Measurements from ENCODE around the gene CIART. TPM values are rescaled to one million over a fixed set of nuclear protein-coding genes. Genes with fewer than 3 reads are reported as not detected.
"Not testable (repeated sequence)": the region's sequence is repeated elsewhere in the genome, so short reads cannot be mapped to it uniquely, and the experiment has no call there.

CIART gene
- total RNA-seq, 2 experiments from 2014 or later, result 4.0 to 4.5 TPM

GRCh38 chr1:150302902-150303301 is 20.5 kb downstream of the CIART start:
- Mint-ChIP-seq H3K4me3 (no peak overlapping the region), H3K4me1 (ENCODE audit: low read depth) (peaks cover 4% of the 10 kb centered on the region), H3K36me3 (ENCODE audit: low read depth) (peaks cover 66% of the 10 kb centered on the region), H3K27ac (no peak overlapping the region), H3K9me3 (no peaks in the 10 kb centered on the region), H3K27me3 (no peaks in the 10 kb centered on the region)
- DNase-seq (no peak), ATAC-seq (ENCODE audit: poor library complexity) (no peak)
- Histone ChIP-seq H3K9me3 (ENCODE audit: control insufficient read depth in 1 of 2, insufficient read depth in 1 of 2, low read length in 2 of 2) (no peaks in the 10 kb centered on the region), H3K4me1 (ENCODE audit: insufficient read depth, low read length) (no peaks in the 10 kb centered on the region), H3K27ac (ENCODE audit: low read depth in 1 of 2, low read length in 2 of 2) (no peak overlapping the region), H3K27me3 (ENCODE audit: control insufficient read depth in 1 of 2, insufficient read depth in 2 of 2, low read length in 2 of 2) (no peaks in the 10 kb centered on the region), H3K36me3 (ENCODE audit: insufficient read depth, low read length) (peaks cover 34% of the 10 kb centered on the region), H3K4me3 (ENCODE audit: low read length) (no peak overlapping the region)
- TF ChIP-seq, protein P1, sequence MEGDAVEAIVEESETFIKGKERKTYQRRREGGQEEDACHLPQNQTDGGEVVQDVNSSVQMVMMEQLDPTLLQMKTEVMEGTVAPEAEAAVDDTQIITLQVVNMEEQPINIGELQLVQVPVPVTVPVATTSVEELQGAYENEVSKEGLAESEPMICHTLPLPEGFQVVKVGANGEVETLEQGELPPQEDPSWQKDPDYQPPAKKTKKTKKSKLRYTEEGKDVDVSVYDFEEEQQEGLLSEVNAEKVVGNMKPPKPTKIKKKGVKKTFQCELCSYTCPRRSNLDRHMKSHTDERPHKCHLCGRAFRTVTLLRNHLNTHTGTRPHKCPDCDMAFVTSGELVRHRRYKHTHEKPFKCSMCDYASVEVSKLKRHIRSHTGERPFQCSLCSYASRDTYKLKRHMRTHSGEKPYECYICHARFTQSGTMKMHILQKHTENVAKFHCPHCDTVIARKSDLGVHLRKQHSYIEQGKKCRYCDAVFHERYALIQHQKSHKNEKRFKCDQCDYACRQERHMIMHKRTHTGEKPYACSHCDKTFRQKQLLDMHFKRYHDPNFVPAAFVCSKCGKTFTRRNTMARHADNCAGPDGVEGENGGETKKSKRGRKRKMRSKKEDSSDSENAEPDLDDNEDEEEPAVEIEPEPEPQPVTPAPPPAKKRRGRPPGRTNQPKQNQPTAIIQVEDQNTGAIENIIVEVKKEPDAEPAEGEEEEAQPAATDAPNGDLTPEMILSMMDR (IDR thresholded peaks at IDR 0.05), result no peak
- ChIA-PET CTCF (no interaction called here), POLR2A (no interaction called here)
- intact Hi-C loops (cut with DNase I, micrococcal nuclease), result no loop called here

DNA sequence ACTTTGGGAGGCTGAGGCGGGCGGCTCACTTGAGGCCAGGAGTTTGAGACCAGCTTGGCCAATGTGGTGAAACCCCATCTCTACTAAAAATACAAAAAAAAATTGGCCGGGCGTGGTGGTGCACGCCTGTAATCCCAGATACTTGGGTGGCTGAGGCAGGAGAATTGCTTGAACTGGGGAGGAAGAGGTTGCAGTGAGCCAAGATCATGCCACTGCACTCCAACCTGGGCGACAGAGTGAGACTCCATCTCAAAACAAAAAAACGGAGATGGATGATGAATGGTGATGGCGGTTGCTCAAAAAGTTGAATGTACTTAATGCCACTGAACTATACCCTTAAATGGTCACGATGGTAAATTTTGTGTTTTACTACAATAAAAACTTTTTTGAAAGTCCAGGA is 26.2 kb downstream of the CIART start:
- H3K4me3 ChIP-seq (ENCODE audit: low read length); ATAC-seq (ENCODE audit: poor library complexity); H3K4me1 Mint-ChIP-seq (ENCODE audit: low read depth); intact Hi-C loops (cut with DNase I, micrococcal nuclease); H3K27ac ChIP-seq (ENCODE audit: low read depth in 1 of 2, low read length in 2 of 2); CTCF ChIA-PET; H3K9me3 Mint-ChIP-seq; H3K4me1 ChIP-seq (ENCODE audit: insufficient read depth, low read length); H3K27me3 Mint-ChIP-seq; DNase-seq; H3K4me3 Mint-ChIP-seq; H3K9me3 ChIP-seq (ENCODE audit: control insufficient read depth in 1 of 2, insufficient read depth in 1 of 2, low read length in 2 of 2); H3K27me3 ChIP-seq (ENCODE audit: control insufficient read depth in 1 of 2, insufficient read depth in 2 of 2, low read length in 2 of 2); POLR2A ChIA-PET; H3K27ac Mint-ChIP-seq; H3K36me3 ChIP-seq (ENCODE audit: insufficient read depth, low read length): not testable (repeated sequence)
- peaks cover 29% of the 10 kb centered on the region for H3K36me3 Mint-ChIP-seq (ENCODE audit: low read depth)

GRCh38 chr1:150309758-150310508 is 27.6 kb downstream of the CIART start:
- TF ChIP-seq, protein P1 (IDR thresholded peaks at IDR 0.05), result no peak
- Histone ChIP-seq H3K4me1 (ENCODE audit: insufficient read depth, low read length) (no peaks in the 10 kb centered on the region), H3K9me3 (ENCODE audit: control insufficient read depth in 1 of 2, insufficient read depth in 1 of 2, low read length in 2 of 2) (no peaks in the 10 kb centered on the region), H3K27me3 (ENCODE audit: control insufficient read depth in 1 of 2, insufficient read depth in 2 of 2, low read length in 2 of 2) (no peaks in the 10 kb centered on the region), H3K36me3 (ENCODE audit: insufficient read depth, low read length) (peaks cover 8% of the 10 kb centered on the region), H3K4me3 (ENCODE audit: low read length) (no peak overlapping the region), H3K27ac (ENCODE audit: low read depth in 1 of 2, low read length in 2 of 2) (no peak overlapping the region)
- no peak for ATAC-seq (ENCODE audit: poor library complexity)
- DNase-seq, result no peak
- ChIA-PET POLR2A (no interaction called here), CTCF (no interaction called here)
- Mint-ChIP-seq H3K27me3 (no peaks in the 10 kb centered on the region), H3K4me1 (ENCODE audit: low read depth) (no peaks in the 10 kb centered on the region), H3K36me3 (ENCODE audit: low read depth) (peaks cover 25% of the 10 kb centered on the region), H3K27ac (no peak overlapping the region), H3K9me3 (no peaks in the 10 kb centered on the region), H3K4me3 (no peak overlapping the region)
- intact Hi-C loops (cut with DNase I, micrococcal nuclease), result no loop called here

GRCh38 chr1:150311762-150312161 is 29.4 kb downstream of the CIART start:
- Histone ChIP-seq H3K27me3 (ENCODE audit: control insufficient read depth in 1 of 2, insufficient read depth in 2 of 2, low read length in 2 of 2) (no peaks in the 10 kb centered on the region), H3K27ac (ENCODE audit: low read depth in 1 of 2, low read length in 2 of 2) (no peak overlapping the region), H3K36me3 (ENCODE audit: insufficient read depth, low read length) (peaks cover 8% of the 10 kb centered on the region), H3K4me3 (ENCODE audit: low read length) (no peak overlapping the region), H3K4me1 (ENCODE audit: insufficient read depth, low read length) (no peaks in the 10 kb centered on the region), H3K9me3 (ENCODE audit: control insufficient read depth in 1 of 2, insufficient read depth in 1 of 2, low read length in 2 of 2) (no peaks in the 10 kb centered on the region)
- no peaks in the 10 kb centered on the region for H3K4me1 Mint-ChIP-seq (ENCODE audit: low read depth)
- H3K4me3 Mint-ChIP-seq, result no peak overlapping the region
- no peaks in the 10 kb centered on the region for H3K9me3 Mint-ChIP-seq
- no peak overlapping the region for H3K27ac Mint-ChIP-seq
- DNase-seq, result no peak
- CTCF ChIA-PET, result no interaction called here
- TF ChIP-seq, protein P1 (IDR thresholded peaks at IDR 0.05), result no peak
- intact Hi-C loops (cut with DNase I, micrococcal nuclease), result no loop called here
- no peak for ATAC-seq (ENCODE audit: poor library complexity)
- POLR2A ChIA-PET, result interaction anchor here (0.6 kb wide), 1 partner anchor 24 kb away, joined by 3 read pairs; no protein-coding TSS in a partner anchor
- H3K36me3 Mint-ChIP-seq (ENCODE audit: low read depth), result peaks cover 13% of the 10 kb centered on the region
- H3K27me3 Mint-ChIP-seq, result no peaks in the 10 kb centered on the region

DNA sequence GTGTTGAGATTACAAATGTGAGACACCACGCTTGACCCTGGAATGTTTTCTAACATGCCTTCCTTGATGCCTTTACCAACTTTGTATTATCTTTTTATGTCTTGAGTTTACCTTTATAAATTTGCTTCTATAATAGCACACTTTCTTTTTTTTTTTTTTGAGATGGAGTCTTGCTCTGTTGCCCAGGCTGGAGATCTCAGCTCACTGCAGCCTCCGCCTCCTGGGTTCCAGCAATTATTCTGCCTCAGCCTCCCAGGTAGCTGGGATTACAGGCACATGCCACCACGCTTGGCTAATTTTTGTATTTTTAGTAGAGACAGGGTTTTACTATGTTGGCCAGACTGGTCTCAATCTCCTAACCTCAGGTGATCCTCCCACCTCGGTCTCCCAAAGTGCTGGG is 32.3 kb downstream of the CIART start:
- H3K4me1 Mint-ChIP-seq (ENCODE audit: low read depth); H3K4me3 ChIP-seq (ENCODE audit: low read length); H3K27ac Mint-ChIP-seq; H3K27me3 ChIP-seq (ENCODE audit: control insufficient read depth in 1 of 2, insufficient read depth in 2 of 2, low read length in 2 of 2); ATAC-seq (ENCODE audit: poor library complexity); H3K27ac ChIP-seq (ENCODE audit: low read depth in 1 of 2, low read length in 2 of 2); H3K27me3 Mint-ChIP-seq; H3K9me3 Mint-ChIP-seq; H3K36me3 ChIP-seq (ENCODE audit: insufficient read depth, low read length); DNase-seq; CTCF ChIA-PET; H3K36me3 Mint-ChIP-seq (ENCODE audit: low read depth); H3K4me1 ChIP-seq (ENCODE audit: insufficient read depth, low read length); H3K9me3 ChIP-seq (ENCODE audit: control insufficient read depth in 1 of 2, insufficient read depth in 1 of 2, low read length in 2 of 2); intact Hi-C loops (cut with DNase I, micrococcal nuclease); POLR2A ChIA-PET; H3K4me3 Mint-ChIP-seq: not testable (repeated sequence)

Measured in CD4-positive, alpha-beta T cell (primary cell).